ENCODE results near the gene MND1.
A peak's percentile ranks its signal among the peaks of the same experiment; 100 is the strongest.

MND1 gene

DNA sequence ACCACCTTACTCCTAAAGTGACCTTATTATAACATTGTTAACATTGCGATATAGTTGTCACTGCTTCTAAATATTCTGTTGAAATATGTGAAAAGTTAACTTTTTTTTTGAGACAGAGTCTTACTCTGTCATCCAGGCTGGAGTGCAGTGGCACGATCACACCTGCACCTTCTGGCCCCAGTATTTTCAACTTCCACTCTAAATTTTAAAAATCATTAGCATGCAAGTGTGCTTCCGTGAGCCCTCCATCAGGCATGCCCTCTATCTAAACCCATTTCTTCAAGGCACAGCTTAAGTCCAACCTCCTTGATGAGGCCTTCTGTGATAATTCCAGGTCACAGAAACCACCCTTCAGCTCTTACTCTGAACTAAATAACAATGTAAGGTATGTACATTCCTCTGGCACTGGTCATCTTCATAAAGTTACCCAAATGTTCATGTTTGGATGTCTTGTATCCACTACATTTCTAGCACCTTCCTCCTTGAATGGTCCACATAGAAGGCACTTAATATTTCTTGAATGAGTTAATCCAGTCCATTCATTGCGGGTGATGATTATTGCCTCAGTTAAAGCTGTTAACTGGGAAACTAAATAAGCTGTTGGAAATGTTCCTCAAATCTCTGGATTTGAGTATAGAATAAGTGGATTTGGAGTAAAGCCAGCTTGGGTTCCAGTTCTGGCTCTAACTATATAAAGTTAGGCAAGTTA is 83.0 kb downstream of the MND1 start:
- no peak for DNase-seq (ENCODE audit: low spot score)
- TF ChIP-seq, protein P1, sequence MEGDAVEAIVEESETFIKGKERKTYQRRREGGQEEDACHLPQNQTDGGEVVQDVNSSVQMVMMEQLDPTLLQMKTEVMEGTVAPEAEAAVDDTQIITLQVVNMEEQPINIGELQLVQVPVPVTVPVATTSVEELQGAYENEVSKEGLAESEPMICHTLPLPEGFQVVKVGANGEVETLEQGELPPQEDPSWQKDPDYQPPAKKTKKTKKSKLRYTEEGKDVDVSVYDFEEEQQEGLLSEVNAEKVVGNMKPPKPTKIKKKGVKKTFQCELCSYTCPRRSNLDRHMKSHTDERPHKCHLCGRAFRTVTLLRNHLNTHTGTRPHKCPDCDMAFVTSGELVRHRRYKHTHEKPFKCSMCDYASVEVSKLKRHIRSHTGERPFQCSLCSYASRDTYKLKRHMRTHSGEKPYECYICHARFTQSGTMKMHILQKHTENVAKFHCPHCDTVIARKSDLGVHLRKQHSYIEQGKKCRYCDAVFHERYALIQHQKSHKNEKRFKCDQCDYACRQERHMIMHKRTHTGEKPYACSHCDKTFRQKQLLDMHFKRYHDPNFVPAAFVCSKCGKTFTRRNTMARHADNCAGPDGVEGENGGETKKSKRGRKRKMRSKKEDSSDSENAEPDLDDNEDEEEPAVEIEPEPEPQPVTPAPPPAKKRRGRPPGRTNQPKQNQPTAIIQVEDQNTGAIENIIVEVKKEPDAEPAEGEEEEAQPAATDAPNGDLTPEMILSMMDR (IDR thresholded peaks at IDR 0.05; ENCODE audit: extremely low read depth, insufficient read depth, missing control alignments): no peak
- in situ Hi-C loops (cut with MboI; ENCODE audit: low pct_unique_long_range_greater_than_20kb, low sequenced_read_pairs, unreplicated experiment): no loop called here

DNA sequence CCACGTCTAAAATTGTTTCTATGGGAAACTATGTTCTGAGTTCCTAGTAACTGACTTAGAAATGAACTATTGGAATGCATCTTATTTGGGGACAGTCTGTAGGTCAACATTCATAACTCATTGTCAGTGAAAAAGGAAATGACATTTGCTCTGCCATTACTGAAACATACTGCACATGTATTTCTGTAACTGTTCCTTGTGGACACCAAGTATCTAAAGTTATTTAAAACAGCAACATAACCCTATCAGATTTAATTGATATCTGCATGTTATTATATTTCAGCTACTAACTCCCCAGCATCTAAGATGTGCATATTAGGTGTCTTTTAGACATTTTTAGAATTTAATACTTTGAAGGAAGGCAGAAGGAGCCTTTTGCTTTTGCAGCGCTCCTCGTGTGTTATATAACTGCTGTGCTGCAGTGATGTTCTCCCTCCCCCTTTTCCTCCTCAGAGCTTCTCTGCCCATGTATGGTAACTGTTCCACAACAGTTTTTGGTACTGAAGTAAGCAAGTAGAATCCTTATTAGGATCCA is 84.5 kb downstream of the MND1 start:
- no peak for DNase-seq (ENCODE audit: low spot score)
- in situ Hi-C loops (cut with MboI; ENCODE audit: low pct_unique_long_range_greater_than_20kb, low sequenced_read_pairs, unreplicated experiment): no loop called here
- TF ChIP-seq, protein P1 (IDR thresholded peaks at IDR 0.05; ENCODE audit: extremely low read depth, insufficient read depth, missing control alignments): no peak

DNA sequence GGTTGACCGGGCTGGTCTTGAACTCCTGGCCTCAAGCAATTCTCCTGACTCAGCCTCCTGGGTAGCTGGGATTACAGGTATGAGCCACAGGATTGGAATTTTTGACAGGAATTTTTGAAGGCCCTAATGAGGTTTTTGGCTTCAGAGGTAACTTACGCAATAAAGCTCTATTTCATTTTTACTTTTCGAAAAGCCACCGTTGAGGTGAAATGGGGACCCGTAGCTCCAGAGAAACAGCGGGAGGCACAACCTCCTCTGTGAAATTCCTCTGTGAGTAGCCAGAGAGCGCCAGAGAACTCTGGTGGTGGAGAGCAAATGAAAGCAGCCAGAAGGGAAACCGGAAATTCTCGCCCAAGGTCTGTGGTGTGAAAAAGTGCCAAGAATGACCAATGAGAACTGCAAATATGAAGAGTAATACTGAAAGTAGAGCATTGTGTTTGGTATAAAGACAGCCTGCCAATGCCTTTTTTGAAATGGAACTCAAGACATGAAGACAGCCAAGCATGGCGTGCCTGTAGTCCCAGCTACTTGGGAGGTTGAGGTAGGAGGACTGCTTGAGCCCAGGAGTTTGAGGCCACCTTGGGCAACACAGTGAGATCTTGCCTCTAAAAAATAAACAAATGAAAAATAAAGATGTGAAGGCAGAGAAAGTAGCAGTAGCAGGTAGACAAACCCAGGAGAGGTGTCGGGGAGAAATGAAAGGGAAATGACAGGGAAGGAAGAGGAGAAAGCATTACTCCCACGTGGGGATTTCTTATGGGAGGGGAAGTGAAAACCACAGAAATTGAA is 88.7 kb downstream of the MND1 start:
- in situ Hi-C loops (cut with MboI; ENCODE audit: low pct_unique_long_range_greater_than_20kb, low sequenced_read_pairs, unreplicated experiment): no loop called here
- DNase-seq (ENCODE audit: low spot score): peak; percentile 78
- TF ChIP-seq, protein P1 (IDR thresholded peaks at IDR 0.05; ENCODE audit: extremely low read depth, insufficient read depth, missing control alignments): peak; percentile 79

DNA sequence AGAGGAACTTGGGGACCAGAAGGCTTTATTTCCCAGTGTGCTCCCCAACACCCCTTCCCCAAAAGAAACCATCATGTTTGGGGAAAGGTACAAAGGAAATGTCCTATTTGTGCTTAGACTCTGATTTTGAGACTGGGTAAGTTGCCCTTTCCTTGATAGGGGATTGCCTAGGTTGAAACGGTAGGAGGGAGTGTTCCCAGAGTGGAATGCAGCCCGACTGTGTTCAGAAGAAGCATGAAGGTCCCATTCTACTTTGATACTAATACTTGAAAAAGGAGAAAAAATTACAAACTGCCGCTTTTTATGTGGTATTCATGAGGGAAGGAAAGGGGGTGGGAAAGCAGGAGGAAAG is 89.2 kb downstream of the MND1 start:
- DNase-seq (ENCODE audit: low spot score): no peak
- in situ Hi-C loops (cut with MboI; ENCODE audit: low pct_unique_long_range_greater_than_20kb, low sequenced_read_pairs, unreplicated experiment): no loop called here
- TF ChIP-seq, protein P1 (IDR thresholded peaks at IDR 0.05; ENCODE audit: extremely low read depth, insufficient read depth, missing control alignments): no peak

GRCh38 chr4:153434190-153434589 is 89.7 kb downstream of the MND1 start:
- in situ Hi-C loops (cut with MboI; ENCODE audit: low pct_unique_long_range_greater_than_20kb, low sequenced_read_pairs, unreplicated experiment): no loop called here
- no peak for DNase-seq (ENCODE audit: low spot score)
- TF ChIP-seq, protein P1 (IDR thresholded peaks at IDR 0.05; ENCODE audit: extremely low read depth, insufficient read depth, missing control alignments): no peak

- in situ Hi-C loops (cut with MboI; ENCODE audit: low pct_unique_long_range_greater_than_20kb, low sequenced_read_pairs, unreplicated experiment): no loop called here
- TF ChIP-seq, protein P1 (IDR thresholded peaks at IDR 0.05; ENCODE audit: extremely low read depth, insufficient read depth, missing control alignments): peak; percentile 5
- DNase-seq (ENCODE audit: low spot score): peak; percentile 45
Measured at GRCh38 chr4:153438916-153439756, 94.6 kb downstream of the MND1 start.

Data from GM13977 (cell line).